Neural cell (in vitro differentiated cells): ENCODE measurements around the gene TFF2.

ENCODE experiments used
- EZH2 ChIP-seq: fragments of 200-600, 300-800 bp; shearing (Covaris generic), sonication (generic); IDR thresholded peaks from 2 replicates; pipeline ENCODE4 v1.6.1; 2014; ENCODE audit warnings: antibody characterized with exemption, low read length, borderline replicate concordance, mild to moderate bottlenecking; ENCODE audit not compliant: insufficient read depth, poor library complexity, severe bottlenecking
- TF ChIP-seq, protein P1 (sequence below): fragments of 450-650 bp; IDR thresholded peaks from 2 replicates; pipeline ENCODE4 v1.5.1; 2014; ENCODE audit warnings: antibody characterized with exemption, mild to moderate bottlenecking, moderate library complexity; ENCODE audit not compliant: poor library complexity, severe bottlenecking
- TF ChIP-seq, protein P2 (sequence below): IDR thresholded peaks from 2 replicates; pipeline ENCODE4 v1.6.1; 2012; ENCODE audit warnings: borderline replicate concordance

DNA sequence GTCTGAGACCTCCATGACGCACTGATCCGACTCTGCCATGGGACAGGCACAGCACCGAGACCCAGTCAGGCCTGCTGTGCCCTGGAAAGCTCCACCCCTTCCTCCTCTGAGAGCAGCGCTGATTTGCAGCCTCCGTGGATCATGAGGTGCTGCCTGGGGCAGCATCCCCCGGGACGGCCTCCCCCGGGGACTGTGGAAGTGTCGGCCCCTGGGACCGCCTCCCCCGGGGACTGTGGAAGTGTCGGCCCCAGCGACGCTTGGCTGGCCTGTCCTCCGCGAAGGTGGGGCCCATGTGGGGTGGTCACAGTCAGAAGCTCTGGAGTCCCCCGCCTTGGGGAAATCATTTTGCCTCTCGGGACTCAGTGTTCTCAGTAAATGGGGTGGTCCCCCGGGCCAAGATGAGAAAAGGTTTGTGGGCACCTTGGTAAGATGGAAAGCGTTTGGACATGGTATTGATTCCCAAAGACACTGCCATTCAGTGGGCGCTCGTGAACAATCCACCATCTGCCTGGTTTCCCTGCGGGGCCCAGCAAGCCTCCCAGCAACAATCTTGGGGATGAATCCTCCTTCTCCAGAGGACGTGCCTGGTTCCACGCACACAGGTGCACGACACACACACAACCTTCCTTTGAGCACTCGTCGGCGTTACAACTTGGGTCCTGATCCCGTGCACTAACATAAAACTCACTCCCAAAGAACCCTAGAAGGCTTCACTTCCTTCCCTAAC lies 3.0 kb downstream of the TFF2 start:
- TF ChIP-seq EZH2, result no peak
- TF ChIP-seq, protein P1, sequence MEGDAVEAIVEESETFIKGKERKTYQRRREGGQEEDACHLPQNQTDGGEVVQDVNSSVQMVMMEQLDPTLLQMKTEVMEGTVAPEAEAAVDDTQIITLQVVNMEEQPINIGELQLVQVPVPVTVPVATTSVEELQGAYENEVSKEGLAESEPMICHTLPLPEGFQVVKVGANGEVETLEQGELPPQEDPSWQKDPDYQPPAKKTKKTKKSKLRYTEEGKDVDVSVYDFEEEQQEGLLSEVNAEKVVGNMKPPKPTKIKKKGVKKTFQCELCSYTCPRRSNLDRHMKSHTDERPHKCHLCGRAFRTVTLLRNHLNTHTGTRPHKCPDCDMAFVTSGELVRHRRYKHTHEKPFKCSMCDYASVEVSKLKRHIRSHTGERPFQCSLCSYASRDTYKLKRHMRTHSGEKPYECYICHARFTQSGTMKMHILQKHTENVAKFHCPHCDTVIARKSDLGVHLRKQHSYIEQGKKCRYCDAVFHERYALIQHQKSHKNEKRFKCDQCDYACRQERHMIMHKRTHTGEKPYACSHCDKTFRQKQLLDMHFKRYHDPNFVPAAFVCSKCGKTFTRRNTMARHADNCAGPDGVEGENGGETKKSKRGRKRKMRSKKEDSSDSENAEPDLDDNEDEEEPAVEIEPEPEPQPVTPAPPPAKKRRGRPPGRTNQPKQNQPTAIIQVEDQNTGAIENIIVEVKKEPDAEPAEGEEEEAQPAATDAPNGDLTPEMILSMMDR, result no peak
- TF ChIP-seq, protein P2, sequence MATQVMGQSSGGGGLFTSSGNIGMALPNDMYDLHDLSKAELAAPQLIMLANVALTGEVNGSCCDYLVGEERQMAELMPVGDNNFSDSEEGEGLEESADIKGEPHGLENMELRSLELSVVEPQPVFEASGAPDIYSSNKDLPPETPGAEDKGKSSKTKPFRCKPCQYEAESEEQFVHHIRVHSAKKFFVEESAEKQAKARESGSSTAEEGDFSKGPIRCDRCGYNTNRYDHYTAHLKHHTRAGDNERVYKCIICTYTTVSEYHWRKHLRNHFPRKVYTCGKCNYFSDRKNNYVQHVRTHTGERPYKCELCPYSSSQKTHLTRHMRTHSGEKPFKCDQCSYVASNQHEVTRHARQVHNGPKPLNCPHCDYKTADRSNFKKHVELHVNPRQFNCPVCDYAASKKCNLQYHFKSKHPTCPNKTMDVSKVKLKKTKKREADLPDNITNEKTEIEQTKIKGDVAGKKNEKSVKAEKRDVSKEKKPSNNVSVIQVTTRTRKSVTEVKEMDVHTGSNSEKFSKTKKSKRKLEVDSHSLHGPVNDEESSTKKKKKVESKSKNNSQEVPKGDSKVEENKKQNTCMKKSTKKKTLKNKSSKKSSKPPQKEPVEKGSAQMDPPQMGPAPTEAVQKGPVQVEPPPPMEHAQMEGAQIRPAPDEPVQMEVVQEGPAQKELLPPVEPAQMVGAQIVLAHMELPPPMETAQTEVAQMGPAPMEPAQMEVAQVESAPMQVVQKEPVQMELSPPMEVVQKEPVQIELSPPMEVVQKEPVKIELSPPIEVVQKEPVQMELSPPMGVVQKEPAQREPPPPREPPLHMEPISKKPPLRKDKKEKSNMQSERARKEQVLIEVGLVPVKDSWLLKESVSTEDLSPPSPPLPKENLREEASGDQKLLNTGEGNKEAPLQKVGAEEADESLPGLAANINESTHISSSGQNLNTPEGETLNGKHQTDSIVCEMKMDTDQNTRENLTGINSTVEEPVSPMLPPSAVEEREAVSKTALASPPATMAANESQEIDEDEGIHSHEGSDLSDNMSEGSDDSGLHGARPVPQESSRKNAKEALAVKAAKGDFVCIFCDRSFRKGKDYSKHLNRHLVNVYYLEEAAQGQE, result no peak
